ENCODE measurements around the gene RNU7-1.

DNA sequence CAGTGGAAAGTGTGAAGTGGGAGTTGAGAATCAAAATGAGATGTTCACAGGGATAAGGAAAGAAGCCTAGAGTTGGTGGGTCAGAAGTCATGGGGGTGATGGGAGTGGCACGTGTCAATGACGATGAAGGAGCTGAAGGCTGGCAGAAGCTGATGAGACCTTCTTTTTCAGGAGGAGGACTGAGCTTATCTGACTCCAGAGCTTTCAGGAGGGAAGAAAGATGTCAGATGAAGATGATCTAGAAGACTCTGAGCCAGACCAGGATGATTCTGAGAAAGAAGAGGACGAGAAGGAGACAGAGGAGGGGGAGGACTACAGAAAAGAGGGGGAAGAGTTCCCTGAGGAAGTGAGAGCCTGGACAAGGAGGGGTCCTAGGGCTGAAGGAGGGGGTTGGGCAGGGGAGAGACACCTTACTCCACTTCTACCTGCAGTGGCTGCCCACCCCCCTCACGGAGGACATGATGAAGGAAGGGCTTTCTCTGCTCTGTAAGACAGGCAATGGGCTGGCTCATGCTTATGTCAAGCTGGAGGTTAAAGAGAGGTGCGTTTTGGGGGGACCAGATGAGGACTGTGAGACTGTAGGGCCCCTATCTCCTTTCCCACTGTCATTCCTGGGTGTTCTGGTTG lies 38.1 kb upstream of the RNU7-1 start:
- TF ChIP-seq, protein P1, sequence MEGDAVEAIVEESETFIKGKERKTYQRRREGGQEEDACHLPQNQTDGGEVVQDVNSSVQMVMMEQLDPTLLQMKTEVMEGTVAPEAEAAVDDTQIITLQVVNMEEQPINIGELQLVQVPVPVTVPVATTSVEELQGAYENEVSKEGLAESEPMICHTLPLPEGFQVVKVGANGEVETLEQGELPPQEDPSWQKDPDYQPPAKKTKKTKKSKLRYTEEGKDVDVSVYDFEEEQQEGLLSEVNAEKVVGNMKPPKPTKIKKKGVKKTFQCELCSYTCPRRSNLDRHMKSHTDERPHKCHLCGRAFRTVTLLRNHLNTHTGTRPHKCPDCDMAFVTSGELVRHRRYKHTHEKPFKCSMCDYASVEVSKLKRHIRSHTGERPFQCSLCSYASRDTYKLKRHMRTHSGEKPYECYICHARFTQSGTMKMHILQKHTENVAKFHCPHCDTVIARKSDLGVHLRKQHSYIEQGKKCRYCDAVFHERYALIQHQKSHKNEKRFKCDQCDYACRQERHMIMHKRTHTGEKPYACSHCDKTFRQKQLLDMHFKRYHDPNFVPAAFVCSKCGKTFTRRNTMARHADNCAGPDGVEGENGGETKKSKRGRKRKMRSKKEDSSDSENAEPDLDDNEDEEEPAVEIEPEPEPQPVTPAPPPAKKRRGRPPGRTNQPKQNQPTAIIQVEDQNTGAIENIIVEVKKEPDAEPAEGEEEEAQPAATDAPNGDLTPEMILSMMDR (IDR thresholded peaks at IDR 0.05): no peak
- no peak for TF ChIP-seq EP300 (IDR thresholded peaks at IDR 0.05)

Data from ovary (tissue), 3 donors.